Esophagus muscularis mucosa (tissue), 4 donors: ENCODE data around the gene PPDPF. TPM values are rescaled to one million over a fixed set of nuclear protein-coding genes. Genes with fewer than 3 reads are reported as not detected.

Source experiments
- DNase-seq: peaks from one replicate; pipeline ENCODE4 v3.0.0-alpha.2; 2017; ENCODE audit errors: extremely low spot score
- H3K27ac ChIP-seq, 4 donors: fragments of 200-600 bp; sonication (generic); replicated peaks in 1 of 4; 1 replicate in 3 of 4; 2 replicates in 1 of 4; pipeline ENCODE4 v1.5.1; 2016 to 2019; ENCODE audit warnings: mild to moderate bottlenecking in 1 of 4
- H3K27me3 ChIP-seq, 4 donors: fragments of 200-600 bp; sonication (generic); one replicate each; pipeline versions ENCODE4 v1.5.1 to v1.6.0; 2016 to 2019
- H3K36me3 ChIP-seq, 4 donors: fragments of 200-600 bp; sonication (generic); one replicate each; pipeline ENCODE4 v1.5.1; 2016 to 2019
- H3K4me1 ChIP-seq, 4 donors: fragments of 200-600 bp; sonication (generic); one replicate each; pipeline ENCODE4 v1.5.1; 2016 to 2019
- H3K4me3 ChIP-seq, 4 donors: fragments of 200-600 bp; sonication (generic); 1 replicate in 2 of 4; 2 replicates in 2 of 4; pipeline ENCODE4 v1.5.1; 2016 to 2019; ENCODE audit warnings: mild to moderate bottlenecking in 4 of 4, moderate library complexity in 1 of 4
- H3K9me3 ChIP-seq, 4 donors: fragments of 200-600 bp; sonication (generic); 1 replicate in 3 of 4; 2 replicates in 1 of 4; pipeline ENCODE4 v1.5.1; 2016 to 2019
- EP300 ChIP-seq: sonication (generic); formaldehyde crosslinking; IDR thresholded peaks from one replicate; pipeline ENCODE4 v1.6.1; 2017; ENCODE audit warnings: antibody characterized with exemption
- POLR2A ChIP-seq: fragments of 450-650 bp; IDR thresholded peaks from one replicate; pipeline ENCODE4 v1.6.1; 2017; ENCODE audit warnings: antibody characterized with exemption, moderate library complexity, mild to moderate bottlenecking, low read depth
- POLR2AphosphoS5 ChIP-seq, 2 donors: sonication (generic); formaldehyde crosslinking; IDR thresholded peaks; one replicate each; pipeline ENCODE4 v1.6.1; 2017; ENCODE audit warnings: antibody characterized with exemption in 2 of 2
- WGBS: methylation state at CpG from one replicate; pipeline ENCODE4 v1.1.5; 2018; 5-methylcytosine and 5-hydroxymethylcytosine counted together
- intact Hi-C: fragments of 100-400 bp; cut with DNase I; formaldehyde crosslinking; loops from one replicate; pipeline ENCODE4 v1.15.1; 2023
- total RNA-seq, 4 donors: library from RNA; depleted of rRNA; stranded (reverse); fragments of >200 nt; gene quantifications; one replicate each; pipeline versions ENCODE4 v1.1.0 to v1.2.1, GENCODE V29; 2016
- TF ChIP-seq, protein P1 (sequence below), 3 experiments: fragments of 200-600 bp in 2 of 3; fragments of 450-650 bp in 1 of 3; sonication (generic) in 2 of 3; IDR thresholded peaks; one replicate each; pipeline ENCODE4 v1.5.1; 2017 to 2019; ENCODE audit warnings: antibody characterized with exemption in 3 of 3, mild to moderate bottlenecking in 2 of 3, moderate library complexity in 1 of 3

Gene PPDPF
- total RNA-seq, 4 donors from 2014 or later = 150 to 291 (median 270) TPM

DNA sequence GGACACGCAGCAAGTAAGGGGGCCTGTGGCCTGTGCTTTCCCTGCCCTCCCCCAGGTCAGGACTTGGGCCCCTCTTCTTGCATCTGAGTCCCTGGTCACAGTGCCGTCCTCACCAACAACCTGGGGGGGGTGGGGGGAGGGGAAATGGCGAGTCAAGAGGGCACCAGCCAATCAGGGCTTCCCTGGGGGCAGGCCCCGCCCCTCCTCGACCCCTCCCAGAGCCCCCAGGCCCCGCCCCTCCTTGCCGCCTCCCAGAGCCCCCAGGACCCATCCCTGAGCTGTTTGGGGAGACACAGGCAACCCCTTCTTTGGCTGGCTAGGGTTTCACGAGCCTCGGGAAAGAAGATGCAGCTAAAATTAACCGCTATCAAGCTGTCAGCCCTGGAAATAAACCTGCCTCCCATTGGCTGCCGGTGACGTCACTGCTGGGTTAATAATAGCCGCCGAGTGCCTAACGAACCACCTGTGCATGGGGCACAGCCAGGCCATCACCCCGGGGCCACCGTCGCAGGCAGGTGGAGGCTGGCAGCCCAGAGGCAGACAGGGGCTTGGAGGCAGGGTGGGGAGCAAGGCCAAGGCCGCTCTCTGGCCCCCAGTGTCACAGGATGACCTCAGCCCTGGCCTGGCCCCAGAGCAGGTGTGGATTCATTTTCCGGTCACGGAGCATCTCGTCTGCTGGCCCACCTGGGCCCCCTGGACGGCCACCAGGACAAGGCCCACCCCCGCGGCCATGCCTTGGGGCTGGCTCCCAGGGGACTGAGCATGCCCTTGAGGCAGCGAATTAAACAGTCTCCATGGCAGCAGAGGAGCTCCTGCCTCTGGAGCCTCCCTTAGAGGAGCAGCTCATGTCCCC, 18.5 kb upstream of the PPDPF start:
- 20% methylated on average over 6 of the region's 26 CpGs for WGBS
- Histone ChIP-seq H3K36me3 (no peaks in the 10 kb centered on the region), H3K4me3 (no peak overlapping the region), H3K4me1 (peaks cover 18 to 38% (median 29%) of the 10 kb centered on the region in 4 donors), H3K9me3 (peaks cover 0 to 20% (median 17%) of the 10 kb centered on the region in 4 donors), H3K27ac (no peak overlapping the region), H3K27me3 (peaks cover 4 to 93% (median 31%) of the 10 kb centered on the region in 4 donors)
- no peak for DNase-seq
- intact Hi-C loops = no loop called here
- TF ChIP-seq EP300 (no peak), POLR2A (no peak), POLR2AphosphoS5 (IDR thresholded peaks at IDR 0.05) (no peak)
- TF ChIP-seq, protein P1, sequence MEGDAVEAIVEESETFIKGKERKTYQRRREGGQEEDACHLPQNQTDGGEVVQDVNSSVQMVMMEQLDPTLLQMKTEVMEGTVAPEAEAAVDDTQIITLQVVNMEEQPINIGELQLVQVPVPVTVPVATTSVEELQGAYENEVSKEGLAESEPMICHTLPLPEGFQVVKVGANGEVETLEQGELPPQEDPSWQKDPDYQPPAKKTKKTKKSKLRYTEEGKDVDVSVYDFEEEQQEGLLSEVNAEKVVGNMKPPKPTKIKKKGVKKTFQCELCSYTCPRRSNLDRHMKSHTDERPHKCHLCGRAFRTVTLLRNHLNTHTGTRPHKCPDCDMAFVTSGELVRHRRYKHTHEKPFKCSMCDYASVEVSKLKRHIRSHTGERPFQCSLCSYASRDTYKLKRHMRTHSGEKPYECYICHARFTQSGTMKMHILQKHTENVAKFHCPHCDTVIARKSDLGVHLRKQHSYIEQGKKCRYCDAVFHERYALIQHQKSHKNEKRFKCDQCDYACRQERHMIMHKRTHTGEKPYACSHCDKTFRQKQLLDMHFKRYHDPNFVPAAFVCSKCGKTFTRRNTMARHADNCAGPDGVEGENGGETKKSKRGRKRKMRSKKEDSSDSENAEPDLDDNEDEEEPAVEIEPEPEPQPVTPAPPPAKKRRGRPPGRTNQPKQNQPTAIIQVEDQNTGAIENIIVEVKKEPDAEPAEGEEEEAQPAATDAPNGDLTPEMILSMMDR (IDR thresholded peaks at IDR 0.05) = no peak

DNA sequence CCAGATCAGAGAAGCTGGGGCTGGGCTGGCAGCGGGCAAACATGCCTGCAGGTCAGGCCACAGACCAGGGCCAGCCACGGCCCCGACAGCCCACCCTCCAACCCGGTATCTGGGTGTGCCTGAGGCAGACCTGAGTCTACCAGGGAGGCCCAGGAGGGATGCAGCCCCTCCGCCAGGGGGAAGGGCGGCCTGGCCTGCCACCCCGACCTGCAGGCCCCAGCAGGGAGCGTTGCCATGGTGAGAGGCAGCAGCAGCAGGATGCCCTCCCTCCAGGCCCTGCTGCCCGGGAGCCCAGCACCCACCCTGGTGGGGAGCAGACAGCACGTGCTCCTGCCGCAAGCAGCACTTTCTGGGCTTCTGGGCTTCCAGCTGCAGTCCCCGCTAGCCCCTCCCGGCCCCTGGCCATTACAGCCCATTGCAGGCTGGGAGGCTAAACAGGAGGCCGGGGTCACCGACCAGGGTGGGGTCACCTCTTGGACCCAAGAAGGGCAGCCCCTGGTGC, 17.8 kb upstream of the PPDPF start:
- intact Hi-C loops = no loop called here
- Histone ChIP-seq H3K27ac (no peak overlapping the region), H3K4me1 (peaks cover 18 to 33% (median 24%) of the 10 kb centered on the region in 4 donors), H3K9me3 (peaks cover 0 to 20% (median 17%) of the 10 kb centered on the region in 4 donors), H3K36me3 (no peaks in the 10 kb centered on the region), H3K4me3 (no peak overlapping the region), H3K27me3 (peaks cover 4 to 93% (median 29%) of the 10 kb centered on the region in 4 donors)
- DNase-seq = no peak
- WGBS = no CpG with 5 or more reads among the region's 15 CpGs
- TF ChIP-seq EP300 (no peak), POLR2A (no peak), POLR2AphosphoS5 (IDR thresholded peaks at IDR 0.05) (no peak)
- TF ChIP-seq, protein P1 (IDR thresholded peaks at IDR 0.05) = no peak

GRCh38 chr20:63503524-63503923, 17.0 kb upstream of the PPDPF start:
- peaks cover 0 to 93% (median 23%) of the 10 kb centered on the region in 4 donors for H3K27me3 ChIP-seq
- H3K27ac ChIP-seq = no peak overlapping the region
- peaks cover 12 to 25% (median 19%) of the 10 kb centered on the region in 4 donors for H3K4me1 ChIP-seq
- 53% methylated on average over 7 of the region's 7 CpGs for WGBS
- H3K9me3 ChIP-seq = peaks cover 0 to 20% (median 17%) of the 10 kb centered on the region in 4 donors
- H3K4me3 ChIP-seq = no peak overlapping the region
- TF ChIP-seq EP300 (no peak), POLR2A (no peak), POLR2AphosphoS5 (IDR thresholded peaks at IDR 0.05) (no peak)
- TF ChIP-seq, protein P1 (IDR thresholded peaks at IDR 0.05) = no peak
- H3K36me3 ChIP-seq = no peaks in the 10 kb centered on the region
- no peak for DNase-seq
- intact Hi-C loops = no loop called here

GRCh38 chr20:63504642-63505041, 15.9 kb upstream of the PPDPF start:
- DNase-seq = no peak
- Histone ChIP-seq H3K9me3 (peaks cover 0 to 20% (median 17%) of the 10 kb centered on the region in 4 donors), H3K36me3 (no peaks in the 10 kb centered on the region), H3K27me3 (peaks cover 0 to 93% (median 16%) of the 10 kb centered on the region in 4 donors), H3K4me1 (peaks cover 1 to 14% (median 12%) of the 10 kb centered on the region in 4 donors), H3K4me3 (no peak overlapping the region), H3K27ac (no peak overlapping the region)
- no peak for TF ChIP-seq EP300
- intact Hi-C loops = no loop called here
- WGBS = 88% methylated on average over 9 of the region's 9 CpGs

GRCh38 chr20:63505281-63505680, 15.3 kb upstream of the PPDPF start:
- WGBS = 75% methylated on average over 8 of the region's 8 CpGs
- H3K27me3 ChIP-seq = peaks cover 0 to 93% (median 9%) of the 10 kb centered on the region in 4 donors
- peaks cover 0 to 20% (median 17%) of the 10 kb centered on the region in 4 donors for H3K9me3 ChIP-seq
- no peak for DNase-seq
- intact Hi-C loops = no loop called here
- no peaks in the 10 kb centered on the region for H3K36me3 ChIP-seq
- H3K4me1 ChIP-seq = peaks cover 0 to 9% (median 9%) of the 10 kb centered on the region in 4 donors
- no peak overlapping the region for H3K27ac ChIP-seq
- TF ChIP-seq, protein P1 (IDR thresholded peaks at IDR 0.05) = no peak
- no peak for TF ChIP-seq POLR2A
- no peak for TF ChIP-seq POLR2AphosphoS5 (IDR thresholded peaks at IDR 0.05)
- no peak for TF ChIP-seq EP300
- H3K4me3 ChIP-seq = no peak overlapping the region
